CD4-positive, alpha-beta T cell treated with Interleukin-10 for 1 hour (primary cell): ENCODE measurements around the gene FANCE.
"Not testable (repeated sequence)": the region's sequence is repeated elsewhere in the genome, so short reads cannot be mapped to it uniquely, and the experiment has no call there.

Source experiments
- DNase-seq: peaks from one replicate; pipeline ENCODE4 v3.0.0-alpha.2; 2020

Gene FANCE

GRCh38 chr6:35432702-35433101, 19.4 kb upstream of the FANCE start:
- not testable (repeated sequence) for DNase-seq

GRCh38 chr6:35435074-35435837, 16.9 kb upstream of the FANCE start:
- no peak for DNase-seq

- DNase-seq: no peak
Observed at GRCh38 chr6:35436071-35436857, 15.9 kb upstream of the FANCE start.

- DNase-seq: not testable (repeated sequence)
Observed at GRCh38 chr6:35438378-35439065, 13.6 kb upstream of the FANCE start.

- DNase-seq: no peak
Observed at GRCh38 chr6:35439308-35439707, 12.8 kb upstream of the FANCE start.

- no peak for DNase-seq
Observed at GRCh38 chr6:35441205-35441604, 10.9 kb upstream of the FANCE start.

GRCh38 chr6:35441642-35442041, 10.5 kb upstream of the FANCE start:
- DNase-seq: no peak

- DNase-seq: no peak
Observed at GRCh38 chr6:35442693-35443092, 9.4 kb upstream of the FANCE start.

- DNase-seq: no peak
Observed at GRCh38 chr6:35443341-35444030, 8.7 kb upstream of the FANCE start.

- no peak for DNase-seq
Observed at GRCh38 chr6:35445691-35446090, 6.4 kb upstream of the FANCE start.

GRCh38 chr6:35448191-35448590, 3.9 kb upstream of the FANCE start:
- DNase-seq: no peak

- peak; percentile 80 for DNase-seq
Observed at GRCh38 chr6:35449287-35449881, 2.8 kb upstream of the FANCE start.

GRCh38 chr6:35451354-35452182, 570 bp upstream of the FANCE start:
- no peak for DNase-seq

- DNase-seq: no peak
Observed at GRCh38 chr6:35453236-35453635, 1.1 kb downstream of the FANCE start.

GRCh38 chr6:35454391-35455110, 2.4 kb downstream of the FANCE start:
- no peak for DNase-seq

- no peak for DNase-seq
Observed at GRCh38 chr6:35457907-35458306, 5.8 kb downstream of the FANCE start.

- DNase-seq: no peak
Observed at GRCh38 chr6:35461270-35461669, 9.1 kb downstream of the FANCE start.

- DNase-seq: no peak
Observed at GRCh38 chr6:35463292-35463691, 11.2 kb downstream of the FANCE start.

- DNase-seq: no peak
Observed at GRCh38 chr6:35465646-35466045, 13.5 kb downstream of the FANCE start.

GRCh38 chr6:35468181-35468979, 16.2 kb downstream of the FANCE start, which contains the start of gene RPL10A:
Gene RPL10A, plus strand, starts transcription at chr6:35468401. Its CDS starts 34 bp downstream, at chr6:35468435.
- DNase-seq: peak; percentile 98
